ENCODE results near the gene GRAMD4. TPM values are rescaled to one million over a fixed set of nuclear protein-coding genes. Genes with fewer than 3 reads are reported as not detected.

The GRAMD4 gene
- total RNA-seq, 1 donor from 2014 or later, result 71.4 TPM

- no peak for ATAC-seq
- intact Hi-C loops (cut with DNase I), result no loop called here
- Histone ChIP-seq H3K36me3 (no peaks in the 10 kb centered on the region), H3K27me3 (no peaks in the 10 kb centered on the region), H3K4me1 (peaks cover 37% of the 10 kb centered on the region), H3K4me3 (no peak overlapping the region), H3K27ac (peak overlapping the region; percentile 84), H3K9me3 (no peaks in the 10 kb centered on the region)
- no peak for DNase-seq
- no peak for TF ChIP-seq CTCF (IDR thresholded peaks at IDR 0.05)
Measured at GRCh38 chr22:46593996-46594946, 25.9 kb upstream of the GRAMD4 start.

GRCh38 chr22:46594947-46595298 is 25.3 kb upstream of the GRAMD4 start:
- intact Hi-C loops (cut with DNase I), result no loop called here
- Histone ChIP-seq H3K4me1 (peaks cover 38% of the 10 kb centered on the region), H3K27me3 (no peaks in the 10 kb centered on the region), H3K27ac (no peak overlapping the region), H3K4me3 (no peak overlapping the region), H3K9me3 (no peaks in the 10 kb centered on the region), H3K36me3 (no peaks in the 10 kb centered on the region)
- TF ChIP-seq CTCF (IDR thresholded peaks at IDR 0.05), result no peak
- ATAC-seq (no peak), DNase-seq (peak; percentile 56)

GRCh38 chr22:46595545-46595944 is 24.6 kb upstream of the GRAMD4 start:
- no peak for TF ChIP-seq CTCF (IDR thresholded peaks at IDR 0.05)
- peak; percentile 55 for DNase-seq
- intact Hi-C loops (cut with DNase I), result no loop called here
- Histone ChIP-seq H3K4me3 (no peak overlapping the region), H3K9me3 (no peaks in the 10 kb centered on the region), H3K4me1 (peaks cover 42% of the 10 kb centered on the region), H3K27ac (no peak overlapping the region), H3K36me3 (no peaks in the 10 kb centered on the region), H3K27me3 (no peaks in the 10 kb centered on the region)
- ATAC-seq, result no peak

GRCh38 chr22:46596032-46596441 is 24.1 kb upstream of the GRAMD4 start:
- Histone ChIP-seq H3K27ac (no peak overlapping the region), H3K36me3 (no peaks in the 10 kb centered on the region), H3K4me1 (peaks cover 42% of the 10 kb centered on the region), H3K9me3 (no peaks in the 10 kb centered on the region), H3K27me3 (no peaks in the 10 kb centered on the region), H3K4me3 (no peak overlapping the region)
- TF ChIP-seq CTCF (IDR thresholded peaks at IDR 0.05), result no peak
- peak; percentile 68 for DNase-seq
- intact Hi-C loops (cut with DNase I), result no loop called here
- peak; percentile 1 for ATAC-seq

GRCh38 chr22:46596819-46597218 is 23.4 kb upstream of the GRAMD4 start:
- peak; percentile 23 for TF ChIP-seq CTCF (IDR thresholded peaks at IDR 0.05)
- H3K27ac ChIP-seq, result peak overlapping the region; percentile 11
- peaks cover 42% of the 10 kb centered on the region for H3K4me1 ChIP-seq
- peak; percentile 76 for ATAC-seq
- H3K36me3 ChIP-seq, result no peaks in the 10 kb centered on the region
- no peaks in the 10 kb centered on the region for H3K27me3 ChIP-seq
- peak; percentile 90 for DNase-seq
- H3K9me3 ChIP-seq, result no peaks in the 10 kb centered on the region
- intact Hi-C loops (cut with DNase I), result no loop called here
- no peak overlapping the region for H3K4me3 ChIP-seq

All from upper lobe of right lung (tissue), 1 donor.